GOT3 (cell line): ENCODE results near the gene FAM227B.
"Not testable (repeated sequence)": the region's sequence is repeated elsewhere in the genome, so short reads cannot be mapped to it uniquely, and the experiment has no call there.

Experiments
- DNase-seq: peaks from one replicate; lab custom pipeline; 2025; ENCODE audit warnings: mixed read lengths; lab: John Stamatoyannopoulos, UW

Gene FAM227B

GRCh38 chr15:49380912-49381311 lies 239.7 kb downstream of the FAM227B start:
- DNase-seq = no peak

DNA sequence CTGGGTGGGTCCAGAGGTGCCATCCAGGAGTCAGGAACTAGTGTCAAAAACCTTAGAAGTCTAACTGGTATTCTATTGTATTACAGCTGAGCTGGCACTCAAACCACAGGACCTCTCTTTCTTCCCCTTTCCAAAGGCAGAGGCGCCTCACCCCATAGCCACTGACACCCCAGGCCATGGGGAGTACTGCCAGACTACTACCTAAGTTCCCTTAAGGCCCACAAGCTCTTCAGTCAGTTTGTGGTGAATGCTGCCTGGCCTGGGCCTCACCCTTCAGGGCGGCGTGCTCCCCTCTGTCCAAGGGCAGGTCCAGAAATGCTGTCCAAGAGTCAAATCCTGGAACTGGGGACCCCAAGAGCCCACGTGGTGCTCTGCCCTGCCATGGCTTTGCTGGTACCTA lies 240.6 kb downstream of the FAM227B start:
- no peak for DNase-seq

GRCh38 chr15:49372366-49372765 lies 248.3 kb downstream of the FAM227B start:
- DNase-seq = no peak

DNA sequence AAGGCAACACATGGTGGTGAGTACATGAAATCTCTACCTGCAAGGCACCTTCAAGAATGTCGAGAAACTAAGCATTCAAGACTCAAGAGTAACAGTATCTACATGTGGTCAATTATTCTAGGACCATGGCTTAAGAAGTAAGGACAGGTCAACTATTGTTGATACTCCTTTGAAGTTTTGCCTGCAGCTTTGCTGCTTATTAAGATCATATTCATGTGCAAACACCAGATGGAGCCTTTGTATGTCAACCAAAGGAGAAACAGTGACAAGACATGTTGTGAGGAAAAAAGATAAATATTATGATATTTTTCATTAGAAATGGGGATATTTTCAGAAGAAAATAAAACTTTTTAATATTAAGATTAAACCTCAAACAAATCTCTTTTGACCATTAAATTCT lies 249.8 kb downstream of the FAM227B start:
- DNase-seq = no peak

DNA sequence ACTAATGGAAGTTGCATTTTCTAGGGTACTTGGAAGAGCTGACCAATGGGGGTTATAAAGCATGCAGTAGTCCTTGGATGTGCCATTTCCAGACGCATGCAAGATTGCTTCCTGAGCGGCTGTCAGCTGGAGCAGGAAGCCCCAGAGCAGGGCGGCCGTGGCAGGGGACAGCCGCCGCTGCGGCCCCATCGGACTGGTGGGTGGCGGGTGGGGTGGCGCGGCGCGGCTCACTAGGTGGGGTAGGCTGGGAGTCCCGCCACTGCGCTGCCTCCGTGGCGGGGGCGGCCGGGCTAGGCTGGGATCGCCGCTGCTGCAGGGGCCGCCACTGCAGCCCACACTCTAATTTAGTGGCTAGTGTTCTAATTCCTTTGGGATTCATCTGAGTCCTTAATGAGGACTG lies 254.1 kb downstream of the FAM227B start:
- DNase-seq = no peak

GRCh38 chr15:49361370-49361769 lies 259.2 kb downstream of the FAM227B start:
- no peak for DNase-seq

- not testable (repeated sequence) for DNase-seq
Observed at GRCh38 chr15:49354439-49354838, 266.2 kb downstream of the FAM227B start.

GRCh38 chr15:49343546-49343945 lies 277.1 kb downstream of the FAM227B start:
- DNase-seq = no peak

GRCh38 chr15:49339656-49340055 lies 281.0 kb downstream of the FAM227B start:
- DNase-seq = no peak

DNA sequence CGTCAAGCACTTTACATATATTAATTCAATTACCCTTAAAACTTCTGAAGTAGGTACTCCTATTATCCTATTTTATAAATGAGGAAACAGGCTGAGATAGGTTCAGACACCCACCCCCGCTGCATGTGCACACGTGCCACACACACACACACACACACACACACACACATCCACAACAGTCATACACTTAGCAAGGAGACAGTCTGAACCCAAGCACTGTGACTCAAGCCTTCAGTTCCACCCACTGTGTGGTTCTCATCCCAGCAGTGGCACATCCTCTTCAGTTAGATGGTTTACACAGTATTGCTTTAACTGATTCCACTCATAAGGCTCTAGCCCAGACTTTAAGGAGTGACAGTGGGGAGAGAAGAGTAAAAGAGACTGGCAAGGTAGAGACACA lies 288.7 kb downstream of the FAM227B start:
- DNase-seq = no peak

DNA sequence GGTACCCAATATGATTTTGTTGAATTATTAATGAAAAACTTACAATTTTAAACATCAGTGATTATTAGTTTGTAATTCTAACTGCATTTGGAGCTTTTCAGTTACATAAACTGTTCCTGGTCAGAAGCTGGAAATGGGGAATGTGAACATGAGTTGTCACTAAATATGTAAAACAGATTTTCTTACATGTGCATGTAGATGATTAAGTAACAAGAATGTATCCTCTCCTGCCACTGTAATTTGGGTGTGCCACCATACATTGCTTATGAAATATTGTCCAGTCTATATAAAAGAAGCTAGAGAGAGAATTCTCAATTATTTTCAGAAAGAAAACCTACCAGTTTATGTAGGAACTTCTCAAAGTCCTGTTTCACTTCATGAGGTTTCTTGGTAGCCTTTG lies 289.2 kb downstream of the FAM227B start:
- no peak for DNase-seq

DNA sequence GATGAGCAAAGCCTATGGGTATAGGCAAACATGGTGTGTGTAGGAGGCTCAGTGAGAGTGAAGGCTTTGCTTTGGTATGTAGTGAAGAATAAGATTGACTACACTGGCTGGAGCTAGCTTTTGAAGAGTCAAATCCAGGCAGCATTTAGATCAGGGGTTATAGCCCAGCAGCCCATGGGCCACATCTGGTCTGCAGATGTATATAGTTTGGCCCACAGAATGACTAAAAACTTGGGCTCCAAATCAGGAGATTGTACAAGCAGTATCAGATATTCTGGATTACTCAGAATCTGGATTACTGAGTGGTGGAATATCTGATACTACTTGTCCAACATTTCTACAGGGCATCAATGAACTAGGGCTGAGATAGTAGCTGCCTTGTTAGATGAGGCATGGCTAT lies 290.5 kb downstream of the FAM227B start:
- DNase-seq = no peak

DNA sequence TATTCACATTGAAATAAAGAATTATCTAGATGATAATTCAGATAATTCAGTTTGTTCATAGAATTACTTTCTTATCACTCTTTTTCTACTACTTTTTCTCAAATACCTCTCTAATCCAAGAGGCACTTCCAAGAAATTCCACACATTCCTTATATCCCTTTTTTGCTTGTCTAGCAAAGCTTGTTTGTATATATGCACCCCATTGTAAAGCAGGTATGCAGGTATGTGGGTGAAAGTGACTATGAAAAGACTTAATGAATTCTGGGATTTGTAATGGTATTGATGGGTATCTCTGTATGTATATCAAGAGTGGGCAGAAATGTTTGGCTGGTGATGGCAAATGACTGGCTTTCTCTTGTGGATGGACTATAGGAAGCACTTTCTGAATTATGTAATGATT lies 291.7 kb downstream of the FAM227B start:
- DNase-seq = no peak

GRCh38 chr15:49327927-49328326 lies 292.7 kb downstream of the FAM227B start:
- no peak for DNase-seq

DNA sequence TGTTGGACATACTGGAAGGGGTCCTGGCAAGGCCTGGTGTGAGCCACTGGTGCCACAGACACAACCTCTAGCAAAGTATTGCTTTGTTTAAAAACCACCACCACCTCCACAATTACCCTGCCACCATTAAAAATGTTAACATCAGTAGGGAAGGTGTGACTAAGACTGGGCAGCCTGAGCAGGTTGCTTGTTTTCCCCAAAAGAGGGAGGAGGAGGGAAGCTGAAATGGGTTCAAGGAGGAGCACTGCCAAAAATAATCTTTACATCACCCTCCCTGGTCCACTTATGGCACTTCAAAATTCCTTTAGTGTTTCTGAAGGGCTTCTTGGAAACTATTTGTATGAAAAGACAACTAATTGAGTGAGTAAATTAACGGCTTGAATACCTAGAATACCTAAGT lies 297.4 kb downstream of the FAM227B start:
- DNase-seq = no peak

DNA sequence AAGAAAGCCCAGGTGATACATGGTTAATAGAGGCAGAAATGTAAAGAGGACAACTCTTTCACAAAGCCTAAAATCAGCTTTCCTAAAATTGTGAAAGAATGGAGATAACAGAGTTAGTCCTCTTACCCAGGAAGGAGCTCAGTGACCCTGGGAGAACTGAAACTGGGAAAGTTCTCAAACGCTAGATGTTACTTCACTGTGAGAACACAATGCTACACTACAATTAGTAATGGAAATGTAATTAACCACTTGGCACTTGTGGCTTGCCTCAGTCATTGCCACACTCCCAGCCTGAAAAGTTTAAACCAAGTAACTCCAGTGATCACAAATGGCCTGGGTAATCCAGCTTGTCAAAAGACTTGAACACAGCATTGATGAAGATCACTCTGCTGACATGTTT lies 300.3 kb downstream of the FAM227B start:
- no peak for DNase-seq

GRCh38 chr15:49315391-49315823 lies 305.2 kb downstream of the FAM227B start:
- no peak for DNase-seq

- no peak for DNase-seq
Observed at GRCh38 chr15:49314716-49315115, 305.9 kb downstream of the FAM227B start.

DNA sequence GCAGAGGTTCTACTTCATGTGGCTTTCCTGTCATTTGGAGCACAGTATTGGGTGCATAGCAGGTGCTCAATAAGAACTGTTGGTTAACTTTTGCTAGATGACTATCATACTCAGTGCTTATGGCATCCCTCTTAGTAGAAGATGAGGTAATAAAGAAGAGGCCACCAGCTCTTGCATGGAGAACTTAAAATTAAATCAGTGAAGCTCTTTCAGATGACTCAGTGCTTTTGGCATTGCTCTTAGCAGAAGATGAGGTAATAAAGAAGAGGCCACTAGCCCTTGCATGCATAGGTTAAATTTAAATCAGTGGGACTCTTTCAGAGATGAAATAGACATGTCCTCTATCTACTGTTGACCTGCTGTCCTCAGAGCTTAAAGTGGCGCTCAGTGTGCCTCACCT lies 307.0 kb downstream of the FAM227B start:
- DNase-seq = no peak

DNA sequence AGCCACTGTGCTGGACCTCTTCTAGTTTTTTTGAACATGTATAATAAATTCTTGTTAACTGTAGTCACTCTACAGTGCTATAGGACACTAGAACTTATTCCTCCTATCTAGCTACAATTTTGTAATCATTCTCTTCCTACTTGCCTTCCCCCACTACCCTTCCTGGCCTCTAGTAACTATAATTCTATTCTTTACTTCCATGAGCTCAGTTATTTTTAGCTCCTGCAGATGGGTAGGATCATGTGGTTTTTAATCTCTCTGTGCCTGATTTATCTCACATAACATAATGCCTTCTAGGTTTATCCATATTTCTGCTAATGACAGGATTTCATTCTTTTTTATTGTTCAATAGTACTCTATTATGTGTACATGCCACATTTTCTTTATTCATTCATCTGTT lies 310.7 kb downstream of the FAM227B start:
- DNase-seq = no peak

GRCh38 chr15:49308686-49309085 lies 311.9 kb downstream of the FAM227B start:
- no peak for DNase-seq

DNA sequence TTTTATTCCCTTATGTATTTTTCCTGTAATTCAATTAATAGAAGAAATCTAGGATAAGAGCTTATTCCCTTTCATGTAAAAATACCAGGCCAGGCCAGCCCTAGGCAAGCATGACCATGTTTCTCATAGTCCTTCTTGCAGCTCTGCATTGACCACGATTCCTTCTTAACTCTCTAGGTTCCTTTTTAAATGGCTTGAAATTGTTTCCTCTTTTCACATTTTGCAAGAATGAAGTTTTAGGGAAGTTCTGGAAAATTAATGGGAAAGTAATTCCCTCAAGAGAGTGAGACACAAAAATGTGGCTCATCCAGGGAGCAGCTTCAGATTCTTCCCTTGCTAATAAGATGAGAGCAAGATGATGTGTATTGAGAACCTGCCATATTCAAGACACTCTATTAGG lies 314.1 kb downstream of the FAM227B start:
- DNase-seq = no peak

GRCh38 chr15:49303003-49303402 lies 317.6 kb downstream of the FAM227B start:
- no peak for DNase-seq

DNA sequence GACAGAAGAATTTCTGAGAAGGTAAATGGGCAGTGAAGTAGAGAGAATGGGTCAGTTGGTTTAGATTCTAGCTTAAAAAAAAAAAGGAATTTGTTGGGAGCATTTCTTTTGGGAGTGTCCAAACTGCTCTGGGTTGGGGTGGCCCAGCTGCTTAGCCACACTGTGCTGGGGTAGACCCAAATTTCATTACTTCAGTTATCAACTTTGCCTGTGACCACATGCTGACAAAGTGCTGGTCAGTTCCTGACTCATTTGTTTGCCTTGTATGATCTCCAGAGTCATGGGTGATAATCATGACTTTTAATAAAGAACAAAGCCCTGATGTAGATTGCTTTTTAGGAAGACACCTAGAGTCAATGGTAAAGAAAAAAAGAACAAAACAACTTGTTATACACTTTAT lies 319.1 kb downstream of the FAM227B start:
- DNase-seq = no peak

- DNase-seq = no peak
Observed at GRCh38 chr15:49300856-49301255, 319.8 kb downstream of the FAM227B start.
